ENCODE measurements around the gene GGA1.
A peak's percentile ranks its signal among the peaks of the same experiment; 100 is the strongest.

Gene GGA1

GRCh38 chr22:37570661-37570976 lies 38.0 kb upstream of the GGA1 start:
- H3K27ac ChIP-seq = no peak overlapping the region
- DNase-seq = no peak
- TF ChIP-seq CTCF (IDR thresholded peaks at IDR 0.05; ENCODE audit: low read depth, low read length, missing control alignments) = no peak
- in situ Hi-C loops (cut with HindIII; ENCODE audit: low pct_ligation_motif_present, low sequenced_read_pairs) = no loop called here
- H3K4me3 ChIP-seq (ENCODE audit: low read depth, low read length) = no peak overlapping the region
- peaks cover 37% of the 10 kb centered on the region for H3K36me3 ChIP-seq (replicated peaks)
- H3K27me3 ChIP-seq (replicated peaks) = no peaks in the 10 kb centered on the region

GRCh38 chr22:37571258-37571991 lies 37.2 kb upstream of the GGA1 start:
- peak; percentile 50 for TF ChIP-seq CTCF (IDR thresholded peaks at IDR 0.05; ENCODE audit: low read depth, low read length, missing control alignments)
- no peak overlapping the region for H3K27ac ChIP-seq
- in situ Hi-C loops (cut with HindIII; ENCODE audit: low pct_ligation_motif_present, low sequenced_read_pairs) = no loop called here
- no peak overlapping the region for H3K4me3 ChIP-seq (ENCODE audit: low read depth, low read length)
- no peaks in the 10 kb centered on the region for H3K27me3 ChIP-seq (replicated peaks)
- DNase-seq = no peak
- peaks cover 28% of the 10 kb centered on the region for H3K36me3 ChIP-seq (replicated peaks)

GRCh38 chr22:37571992-37572373 lies 36.7 kb upstream of the GGA1 start:
- H3K27me3 ChIP-seq (replicated peaks) = no peaks in the 10 kb centered on the region
- no peak overlapping the region for H3K4me3 ChIP-seq (ENCODE audit: low read depth, low read length)
- in situ Hi-C loops (cut with HindIII; ENCODE audit: low pct_ligation_motif_present, low sequenced_read_pairs) = no loop called here
- DNase-seq = no peak
- no peak for TF ChIP-seq CTCF (IDR thresholded peaks at IDR 0.05; ENCODE audit: low read depth, low read length, missing control alignments)
- no peak overlapping the region for H3K27ac ChIP-seq
- peaks cover 23% of the 10 kb centered on the region for H3K36me3 ChIP-seq (replicated peaks)

GRCh38 chr22:37575490-37576003 lies 33.1 kb upstream of the GGA1 start:
- no peak for TF ChIP-seq CTCF (IDR thresholded peaks at IDR 0.05; ENCODE audit: low read depth, low read length, missing control alignments)
- in situ Hi-C loops (cut with HindIII; ENCODE audit: low pct_ligation_motif_present, low sequenced_read_pairs) = no loop called here
- Histone ChIP-seq H3K36me3 (replicated peaks) (no peaks in the 10 kb centered on the region), H3K27me3 (replicated peaks) (no peaks in the 10 kb centered on the region), H3K4me3 (ENCODE audit: low read depth, low read length) (no peak overlapping the region), H3K27ac (no peak overlapping the region)
- DNase-seq = no peak

- no peak for DNase-seq
- in situ Hi-C loops (cut with HindIII; ENCODE audit: low pct_ligation_motif_present, low sequenced_read_pairs) = no loop called here
- no peak overlapping the region for H3K27ac ChIP-seq
- no peak overlapping the region for H3K4me3 ChIP-seq (ENCODE audit: low read depth, low read length)
- H3K27me3 ChIP-seq (replicated peaks) = no peaks in the 10 kb centered on the region
- H3K36me3 ChIP-seq (replicated peaks) = no peaks in the 10 kb centered on the region
- no peak for TF ChIP-seq CTCF (IDR thresholded peaks at IDR 0.05; ENCODE audit: low read depth, low read length, missing control alignments)
Observed at GRCh38 chr22:37578002-37578401, 30.6 kb upstream of the GGA1 start.

GRCh38 chr22:37581504-37581903 lies 27.1 kb upstream of the GGA1 start:
- H3K27ac ChIP-seq = no peak overlapping the region
- TF ChIP-seq CTCF (IDR thresholded peaks at IDR 0.05; ENCODE audit: low read depth, low read length, missing control alignments) = no peak
- in situ Hi-C loops (cut with HindIII; ENCODE audit: low pct_ligation_motif_present, low sequenced_read_pairs) = no loop called here
- no peak overlapping the region for H3K4me3 ChIP-seq (ENCODE audit: low read depth, low read length)
- no peak for DNase-seq
- H3K36me3 ChIP-seq (replicated peaks) = no peaks in the 10 kb centered on the region
- H3K27me3 ChIP-seq (replicated peaks) = no peaks in the 10 kb centered on the region
